Spleen (tissue), 11 donors: ENCODE data around the gene AIG1. TPM values are rescaled to one million over a fixed set of nuclear protein-coding genes. Genes with fewer than 3 reads are reported as not detected.

Experiments
- DNase-seq: peaks from one replicate; pipeline ENCODE4 v3.0.0-alpha.2; 2020
- H3K27ac ChIP-seq, 8 donors: fragments of 200-600 bp; sonication (generic) in 7 of 8; 1 replicate in 4 of 8; 2 replicates in 4 of 8; pipeline versions ENCODE4 v1.5.0 to v1.8.0; 2016 to 2021; ENCODE audit warnings: inconsistent platforms in 4 of 8, mild to moderate bottlenecking in 4 of 8, moderate library complexity in 1 of 8
- H3K27me3 ChIP-seq, 7 donors: fragments of 200-600 bp; sonication (generic) in 6 of 7; replicated peaks in 1 of 7; 1 replicate in 4 of 7; 2 replicates in 3 of 7; pipeline versions ENCODE4 v1.5.0 to v1.8.0; 2016 to 2021; ENCODE audit warnings: inconsistent platforms in 3 of 7, mild to moderate bottlenecking in 1 of 7
- H3K36me3 ChIP-seq, 6 donors: fragments of 200-600 bp; sonication (generic) in 5 of 6; 1 replicate in 4 of 6; 2 replicates in 2 of 6; pipeline versions ENCODE4 v1.5.0 to v1.8.0; 2016 to 2021; ENCODE audit warnings: inconsistent platforms in 2 of 6
- H3K4me1 ChIP-seq, 6 donors: fragments of 200-600 bp; sonication (generic) in 5 of 6; 1 replicate in 3 of 6; 2 replicates in 3 of 6; pipeline versions ENCODE4 v1.5.0 to v1.8.0; 2016 to 2021; ENCODE audit warnings: inconsistent platforms in 3 of 6
- H3K4me3 ChIP-seq, 8 donors: fragments of 200-600 bp; sonication (generic) in 7 of 8; 1 replicate in 4 of 8; 2 replicates in 4 of 8; pipeline versions ENCODE4 v1.5.0 to v1.8.0; 2016 to 2021; ENCODE audit warnings: inconsistent platforms in 4 of 8, mild to moderate bottlenecking in 4 of 8, moderate library complexity in 2 of 8
- H3K9me3 ChIP-seq, 8 donors: fragments of 200-600 bp; sonication (generic) in 7 of 8; 1 replicate in 4 of 8; 2 replicates in 4 of 8; pipeline versions ENCODE4 v1.5.0 to v1.8.0; 2016 to 2021; ENCODE audit warnings: inconsistent platforms in 4 of 8
- POLR2A ChIP-seq, 3 donors: fragments of 450-650 bp; IDR thresholded peaks; one replicate each; pipeline ENCODE4 v1.5.1; 2017; ENCODE audit warnings: antibody characterized with exemption in 3 of 3, mild to moderate bottlenecking in 1 of 3
- POLR2AphosphoS5 ChIP-seq, 3 donors: sonication (generic); formaldehyde crosslinking; IDR thresholded peaks; one replicate each; pipeline ENCODE4 v1.5.1; 2017; ENCODE audit warnings: antibody characterized with exemption in 3 of 3
- WGBS, 5 donors: extraction: QIAGEN DNeasy Blood & Tissue Kit in 3 of 5; methylation state at CpG; one replicate each; pipeline versions ENCODE4 v1.1.5 to v1.1.7; 2013 to 2018; 5-methylcytosine and 5-hydroxymethylcytosine counted together
- intact Hi-C: fragments of 100-400 bp; cut with DNase I; formaldehyde crosslinking; loops from one replicate; pipeline ENCODE4 v1.15.0; 2023; ENCODE audit warnings: low total_unique reads
- polyA plus RNA-seq, 3 donors: library from polyadenylated mRNA; stranded (reverse); fragments of 200-250 nt; gene quantifications; one replicate each; pipeline ENCODE4 v1.2.1, GENCODE V29; 2013
- total RNA-seq, 7 donors: library from RNA; depleted of rRNA in 3 of 7; stranded (reverse); fragments of >200 nt in 3 of 7; fragmentation: NEBNext Ultra II Directional in 4 of 7; extraction: Animal tissue kit (Norgen Biotek cat#: 25700) in 4 of 7; gene quantifications; one replicate each; pipeline versions ENCODE4 v1.1.0 to v1.2.1, GENCODE V29; 2016 to 2021
- TF ChIP-seq, protein P1 (sequence below), 11 experiments: fragments of 200-600 bp in 7 of 11; fragments of 450-650 bp in 4 of 11; sonication (generic) in 4 of 11; IDR thresholded peaks in 8 of 11; conservative IDR thresholded peaks in 3 of 11; 1 replicate in 7 of 11; 2 replicates in 4 of 11; pipeline versions ENCODE4 v1.4.0 to v1.8.0; 2016 to 2021; ENCODE audit warnings: antibody characterized with exemption in 11 of 11, inconsistent platforms in 4 of 11, mild to moderate bottlenecking in 1 of 11
- donor health status: healthy with polysubstance abuse.
- donor health status: DM: no; HTN: no; CAD: no; lungs with moderate emphysema.
- donor health status: DM: no; HTN: no; CAD: no.
- donor health status: Bipolar disorder and iron deficiency.
- donor health status: healthy.
- donor health status: DM: no; HTN: no; CAD: no.
- donor health status: DM: yes; HTN: yes; CAD: no.

AIG1 gene
- total and polyA plus RNA-seq, 10 donors, result 14.3 to 38.0 (median 27.9) TPM

GRCh38 chr6:143191361-143191760 lies 130.7 kb downstream of the AIG1 start:
- Histone ChIP-seq H3K4me1 (peaks cover 0 to 4% (median 0%) of the 10 kb centered on the region in 6 donors), H3K9me3 (no peaks in the 10 kb centered on the region), H3K4me3 (no peak overlapping the region), H3K27ac (no peak overlapping the region), H3K27me3 (no peaks in the 10 kb centered on the region), H3K36me3 (peaks cover 0 to 27% (median 0%) of the 10 kb centered on the region in 6 donors)
- no peak for DNase-seq
- intact Hi-C loops, result no loop called here
- TF ChIP-seq POLR2AphosphoS5 (IDR thresholded peaks at IDR 0.05), result no peak
- TF ChIP-seq POLR2A (IDR thresholded peaks at IDR 0.05), result no peak
- TF ChIP-seq, protein P1, sequence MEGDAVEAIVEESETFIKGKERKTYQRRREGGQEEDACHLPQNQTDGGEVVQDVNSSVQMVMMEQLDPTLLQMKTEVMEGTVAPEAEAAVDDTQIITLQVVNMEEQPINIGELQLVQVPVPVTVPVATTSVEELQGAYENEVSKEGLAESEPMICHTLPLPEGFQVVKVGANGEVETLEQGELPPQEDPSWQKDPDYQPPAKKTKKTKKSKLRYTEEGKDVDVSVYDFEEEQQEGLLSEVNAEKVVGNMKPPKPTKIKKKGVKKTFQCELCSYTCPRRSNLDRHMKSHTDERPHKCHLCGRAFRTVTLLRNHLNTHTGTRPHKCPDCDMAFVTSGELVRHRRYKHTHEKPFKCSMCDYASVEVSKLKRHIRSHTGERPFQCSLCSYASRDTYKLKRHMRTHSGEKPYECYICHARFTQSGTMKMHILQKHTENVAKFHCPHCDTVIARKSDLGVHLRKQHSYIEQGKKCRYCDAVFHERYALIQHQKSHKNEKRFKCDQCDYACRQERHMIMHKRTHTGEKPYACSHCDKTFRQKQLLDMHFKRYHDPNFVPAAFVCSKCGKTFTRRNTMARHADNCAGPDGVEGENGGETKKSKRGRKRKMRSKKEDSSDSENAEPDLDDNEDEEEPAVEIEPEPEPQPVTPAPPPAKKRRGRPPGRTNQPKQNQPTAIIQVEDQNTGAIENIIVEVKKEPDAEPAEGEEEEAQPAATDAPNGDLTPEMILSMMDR (IDR thresholded peaks at IDR 0.05 in 8 of 11, conservative IDR thresholded peaks at IDR 0.05 in 3 of 11), result no peak

GRCh38 chr6:143192766-143193165 lies 132.1 kb downstream of the AIG1 start:
- no peaks in the 10 kb centered on the region for H3K27me3 ChIP-seq
- no peak for DNase-seq
- peaks cover 0 to 19% (median 0%) of the 10 kb centered on the region in 6 donors for H3K36me3 ChIP-seq
- H3K4me1 ChIP-seq, result peaks cover 0 to 4% (median 0%) of the 10 kb centered on the region in 6 donors
- intact Hi-C loops, result no loop called here
- TF ChIP-seq POLR2A (IDR thresholded peaks at IDR 0.05), result no peak
- TF ChIP-seq, protein P1 (IDR thresholded peaks at IDR 0.05 in 8 of 11, conservative IDR thresholded peaks at IDR 0.05 in 3 of 11), result no peak
- TF ChIP-seq POLR2AphosphoS5 (IDR thresholded peaks at IDR 0.05), result no peak
- H3K9me3 ChIP-seq, result no peaks in the 10 kb centered on the region
- no peak overlapping the region for H3K4me3 ChIP-seq
- no peak overlapping the region for H3K27ac ChIP-seq

DNA sequence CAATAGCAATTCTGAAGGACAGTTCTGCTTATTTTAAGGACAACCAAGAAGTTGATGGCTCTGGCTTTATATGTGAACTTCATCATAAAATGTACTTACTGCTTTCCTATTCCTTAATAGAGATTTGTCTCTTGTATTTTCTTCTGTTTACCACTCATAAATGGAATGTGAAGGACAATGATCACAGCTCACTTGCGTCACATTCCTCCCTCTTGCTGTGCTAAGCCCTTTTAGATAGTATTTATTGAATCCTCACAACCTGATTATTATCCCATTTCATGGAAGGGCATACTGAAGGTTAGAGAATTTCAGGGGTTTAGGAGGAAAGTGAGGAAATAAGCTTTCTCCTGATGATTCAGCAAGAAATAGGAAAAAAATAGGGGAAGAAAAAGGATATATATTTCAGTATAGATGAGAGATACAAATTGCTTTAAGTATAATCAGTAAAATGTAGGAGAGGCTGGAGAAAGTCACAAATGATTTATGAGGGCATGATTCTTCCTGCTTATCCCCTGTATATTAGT lies 132.9 kb downstream of the AIG1 start:
- peaks cover 0 to 11% (median 0%) of the 10 kb centered on the region in 6 donors for H3K36me3 ChIP-seq
- H3K27me3 ChIP-seq, result no peaks in the 10 kb centered on the region
- H3K9me3 ChIP-seq, result no peaks in the 10 kb centered on the region
- whole genome bisulfite sequencing, 5 donors, result 91 to 100% (median 97%) methylated on average over 1 of the region's 1 CpG
- peaks cover 0 to 4% (median 0%) of the 10 kb centered on the region in 6 donors for H3K4me1 ChIP-seq
- DNase-seq, result no peak
- intact Hi-C loops, result no loop called here
- no peak overlapping the region for H3K27ac ChIP-seq
- H3K4me3 ChIP-seq, result no peak overlapping the region
- TF ChIP-seq POLR2AphosphoS5 (IDR thresholded peaks at IDR 0.05) (no peak), POLR2A (IDR thresholded peaks at IDR 0.05) (no peak)
- TF ChIP-seq, protein P1 (IDR thresholded peaks at IDR 0.05 in 8 of 11, conservative IDR thresholded peaks at IDR 0.05 in 3 of 11), result no peak

DNA sequence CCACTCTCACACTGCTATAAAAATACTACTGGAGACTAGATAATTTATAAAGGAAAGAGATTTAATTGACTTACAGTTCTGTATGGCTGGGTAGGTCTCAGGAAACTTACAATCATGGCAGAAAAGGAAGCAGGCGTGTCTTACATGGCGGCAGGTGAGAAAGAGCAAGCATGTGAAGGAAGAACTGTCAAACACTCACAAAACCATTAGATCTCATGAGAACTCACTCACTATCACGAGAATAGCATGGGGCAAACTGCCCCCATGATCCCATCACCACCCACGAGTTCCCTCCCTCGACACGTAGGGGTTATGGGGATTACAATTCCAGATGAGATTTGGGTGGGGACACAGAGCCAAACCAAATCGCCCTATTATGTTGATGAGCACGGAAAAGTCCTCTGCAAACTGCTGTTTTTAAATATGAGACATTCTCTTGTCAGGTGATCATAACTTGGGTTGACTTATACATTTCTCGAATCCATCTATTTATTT lies 133.5 kb downstream of the AIG1 start:
- Histone ChIP-seq H3K4me1 (peaks cover 0 to 4% (median 0%) of the 10 kb centered on the region in 6 donors), H3K36me3 (peaks cover 0 to 7% (median 0%) of the 10 kb centered on the region in 6 donors), H3K27me3 (no peaks in the 10 kb centered on the region), H3K27ac (no peak overlapping the region), H3K4me3 (no peak overlapping the region), H3K9me3 (no peaks in the 10 kb centered on the region)
- 90 to 98% (median 94%) methylated on average over 9 of the region's 9 CpGs for WGBS, 5 donors
- TF ChIP-seq, protein P1 (IDR thresholded peaks at IDR 0.05 in 8 of 11, conservative IDR thresholded peaks at IDR 0.05 in 3 of 11), result no peak
- no peak for TF ChIP-seq POLR2A (IDR thresholded peaks at IDR 0.05)
- TF ChIP-seq POLR2AphosphoS5 (IDR thresholded peaks at IDR 0.05), result no peak
- intact Hi-C loops, result no loop called here
- no peak for DNase-seq
